ENCODE results near the gene SLC22A23.

SLC22A23 gene

DNA sequence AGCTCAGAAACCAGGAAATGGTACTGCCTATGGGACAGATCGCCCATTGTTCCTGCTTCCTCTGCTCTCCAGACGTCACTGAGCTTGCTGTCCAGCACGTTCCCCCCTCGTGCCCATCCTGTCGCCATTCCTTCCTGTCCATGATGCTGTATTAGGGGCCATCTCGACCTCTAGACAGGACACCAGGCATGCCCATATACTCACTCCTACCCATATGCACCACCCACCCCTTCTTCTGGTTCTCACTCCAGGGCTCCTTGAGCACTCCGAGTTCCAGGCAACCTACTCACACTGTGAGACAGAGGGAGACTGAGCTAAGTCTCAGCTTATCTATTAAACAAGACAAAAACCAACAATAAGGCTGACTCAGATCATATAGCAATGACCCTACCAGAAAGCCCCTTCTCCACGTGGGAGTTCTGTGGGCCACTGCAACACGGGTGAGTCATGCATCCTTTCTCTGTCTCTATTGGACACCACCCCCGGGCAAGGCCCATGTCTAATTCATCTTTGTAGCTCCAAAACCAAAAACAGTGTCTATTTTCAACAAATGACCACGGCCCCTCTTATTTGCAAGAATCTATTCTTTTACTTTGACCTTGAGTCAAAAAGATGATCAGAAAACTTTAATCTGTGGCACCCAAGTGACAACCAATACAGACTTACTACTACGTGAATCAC lies 132.4 kb downstream of the SLC22A23 start:
- Mint-ChIP-seq H3K27me3 (ENCODE audit: low read depth, poor library complexity) (peaks cover 10% of the 10 kb centered on the region), H3K4me3 (no peak overlapping the region), H3K9me3 (no peaks in the 10 kb centered on the region), H3K4me1 (peaks cover 29% of the 10 kb centered on the region), H3K36me3 (ENCODE audit: low read depth) (peaks cover 6% of the 10 kb centered on the region), H3K27ac (no peak overlapping the region)
- DNase-seq: no peak
- TF ChIP-seq, protein P1, sequence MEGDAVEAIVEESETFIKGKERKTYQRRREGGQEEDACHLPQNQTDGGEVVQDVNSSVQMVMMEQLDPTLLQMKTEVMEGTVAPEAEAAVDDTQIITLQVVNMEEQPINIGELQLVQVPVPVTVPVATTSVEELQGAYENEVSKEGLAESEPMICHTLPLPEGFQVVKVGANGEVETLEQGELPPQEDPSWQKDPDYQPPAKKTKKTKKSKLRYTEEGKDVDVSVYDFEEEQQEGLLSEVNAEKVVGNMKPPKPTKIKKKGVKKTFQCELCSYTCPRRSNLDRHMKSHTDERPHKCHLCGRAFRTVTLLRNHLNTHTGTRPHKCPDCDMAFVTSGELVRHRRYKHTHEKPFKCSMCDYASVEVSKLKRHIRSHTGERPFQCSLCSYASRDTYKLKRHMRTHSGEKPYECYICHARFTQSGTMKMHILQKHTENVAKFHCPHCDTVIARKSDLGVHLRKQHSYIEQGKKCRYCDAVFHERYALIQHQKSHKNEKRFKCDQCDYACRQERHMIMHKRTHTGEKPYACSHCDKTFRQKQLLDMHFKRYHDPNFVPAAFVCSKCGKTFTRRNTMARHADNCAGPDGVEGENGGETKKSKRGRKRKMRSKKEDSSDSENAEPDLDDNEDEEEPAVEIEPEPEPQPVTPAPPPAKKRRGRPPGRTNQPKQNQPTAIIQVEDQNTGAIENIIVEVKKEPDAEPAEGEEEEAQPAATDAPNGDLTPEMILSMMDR (IDR thresholded peaks at IDR 0.05): no peak

DNA sequence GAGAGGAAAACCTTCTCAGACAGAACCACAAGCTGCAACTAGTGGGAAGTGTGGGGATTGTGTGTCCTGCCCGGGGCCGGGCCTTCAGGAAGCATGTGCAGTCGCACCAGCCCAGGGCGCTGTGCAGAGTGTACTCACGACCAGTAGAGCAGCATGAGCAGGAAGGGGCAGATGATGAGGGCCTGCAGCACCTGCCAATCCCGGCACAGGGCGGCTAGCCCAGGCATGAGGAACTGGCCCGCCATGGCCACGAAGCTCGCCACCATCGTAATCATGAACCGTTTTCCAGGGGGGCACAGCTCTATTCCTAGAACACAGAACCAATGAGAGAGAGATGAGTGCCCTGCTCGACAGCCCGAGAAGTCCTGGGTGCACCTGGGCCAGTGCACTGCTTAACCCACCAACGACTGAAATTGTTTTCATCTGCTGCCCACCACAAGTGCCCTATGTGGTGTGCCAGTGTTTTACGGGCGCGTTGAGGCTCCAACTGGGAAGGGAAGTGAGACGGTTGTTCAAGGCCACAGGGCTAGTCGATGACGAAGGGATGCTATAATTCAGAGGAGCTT lies 133.1 kb downstream of the SLC22A23 start:
- no peak overlapping the region for H3K27ac Mint-ChIP-seq
- peaks cover 22% of the 10 kb centered on the region for H3K4me1 Mint-ChIP-seq
- no peaks in the 10 kb centered on the region for H3K9me3 Mint-ChIP-seq

DNA sequence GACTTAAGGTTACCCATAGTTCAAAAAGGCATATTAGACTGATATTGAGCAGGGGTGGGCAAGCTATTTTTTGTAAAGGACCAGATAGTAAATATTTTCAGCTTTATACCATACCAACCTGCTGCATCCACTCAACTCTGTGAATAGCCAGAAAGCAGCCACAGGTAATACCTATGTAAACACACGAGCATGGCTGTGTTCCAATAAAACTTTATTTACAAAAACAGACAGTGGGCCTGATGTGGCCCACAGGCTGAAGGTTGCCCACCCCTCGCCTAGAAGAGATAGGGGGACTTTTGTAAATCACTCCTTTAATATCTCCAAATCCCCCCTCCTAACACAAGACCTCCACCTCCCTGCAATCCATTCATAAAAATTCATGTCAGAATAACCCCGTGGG lies 133.7 kb downstream of the SLC22A23 start:
- H3K4me3 Mint-ChIP-seq: no peak overlapping the region
- H3K27me3 Mint-ChIP-seq (ENCODE audit: low read depth, poor library complexity): peaks cover 14% of the 10 kb centered on the region
- H3K4me1 Mint-ChIP-seq: peaks cover 18% of the 10 kb centered on the region
- H3K9me3 Mint-ChIP-seq: no peaks in the 10 kb centered on the region
- peaks cover 6% of the 10 kb centered on the region for H3K36me3 Mint-ChIP-seq (ENCODE audit: low read depth)
- no peak for DNase-seq
- TF ChIP-seq, protein P1 (IDR thresholded peaks at IDR 0.05): no peak
- no peak overlapping the region for H3K27ac Mint-ChIP-seq

More for the DNA sequence above, 133.1 kb downstream of the SLC22A23 start:
- TF ChIP-seq, protein P1 (IDR thresholded peaks at IDR 0.05): no peak
- Mint-ChIP-seq H3K4me3 (no peak overlapping the region), H3K27me3 (ENCODE audit: low read depth, poor library complexity) (peaks cover 12% of the 10 kb centered on the region), H3K36me3 (ENCODE audit: low read depth) (peaks cover 6% of the 10 kb centered on the region)
- no peak for DNase-seq

DNA sequence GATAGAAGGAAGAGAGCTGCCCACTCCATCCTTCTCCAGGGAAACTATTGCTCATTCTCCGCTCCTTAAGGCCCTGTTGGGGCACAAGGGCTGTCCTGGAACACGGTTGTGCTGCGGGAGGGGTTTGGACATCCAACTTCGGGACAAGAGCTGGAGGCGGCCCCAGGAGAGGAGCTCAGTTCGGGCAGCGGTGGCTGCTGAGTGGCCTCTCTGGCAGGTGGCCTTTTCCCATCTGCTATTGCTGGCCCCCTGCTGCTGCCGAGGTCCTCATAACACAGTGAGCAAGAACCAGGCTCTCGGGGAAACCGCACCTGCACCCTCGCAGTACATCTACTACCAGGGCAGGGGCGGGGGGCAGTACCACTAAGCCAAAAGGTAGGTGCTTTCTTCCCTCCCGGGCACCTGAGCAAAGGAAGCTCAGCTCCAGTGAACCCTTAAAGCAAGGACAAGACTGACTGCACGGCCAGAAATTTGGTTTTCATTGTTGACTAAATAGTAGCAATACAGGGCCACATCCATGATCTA lies 134.4 kb downstream of the SLC22A23 start:
- no peak for DNase-seq
- Mint-ChIP-seq H3K4me1 (peaks cover 21% of the 10 kb centered on the region), H3K27ac (peak overlapping the region; percentile 29), H3K36me3 (ENCODE audit: low read depth) (peaks cover 11% of the 10 kb centered on the region), H3K9me3 (no peaks in the 10 kb centered on the region), H3K27me3 (ENCODE audit: low read depth, poor library complexity) (peaks cover 12% of the 10 kb centered on the region), H3K4me3 (no peak overlapping the region)
- TF ChIP-seq, protein P1 (IDR thresholded peaks at IDR 0.05): no peak

DNA sequence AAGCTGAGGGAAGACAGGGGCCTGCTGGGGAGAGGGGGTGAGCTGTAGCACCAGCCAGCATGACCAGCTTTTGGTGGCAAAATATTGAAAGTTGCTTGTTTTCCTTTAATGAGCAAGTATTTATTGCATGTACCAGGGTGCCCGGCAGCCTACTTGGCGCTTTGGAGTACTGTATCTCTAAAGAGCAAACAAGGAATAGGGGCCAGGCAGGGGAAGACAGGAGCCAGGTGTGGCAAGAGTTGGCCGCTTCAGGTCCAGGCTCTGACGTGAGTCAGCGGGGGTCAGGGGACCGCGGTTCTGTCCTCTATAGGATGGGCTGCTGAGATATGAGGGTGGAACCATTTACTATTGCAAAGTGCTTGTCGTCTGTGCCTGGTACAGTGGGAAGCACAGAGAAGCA lies 135.0 kb downstream of the SLC22A23 start:
- no peak for DNase-seq
- Mint-ChIP-seq H3K27me3 (ENCODE audit: low read depth, poor library complexity) (peaks cover 11% of the 10 kb centered on the region), H3K4me1 (peaks cover 24% of the 10 kb centered on the region), H3K36me3 (ENCODE audit: low read depth) (peaks cover 17% of the 10 kb centered on the region), H3K27ac (peak overlapping the region; percentile 29), H3K4me3 (no peak overlapping the region), H3K9me3 (no peaks in the 10 kb centered on the region)
- TF ChIP-seq, protein P1 (IDR thresholded peaks at IDR 0.05): no peak
